Smooth muscle cell (in vitro differentiated cells): ENCODE data around the gene THRSP. TPM values are rescaled to one million over a fixed set of nuclear protein-coding genes. Genes with fewer than 3 reads are reported as not detected.
"Not testable (repeated sequence)": the region's sequence is repeated elsewhere in the genome, so short reads cannot be mapped to it uniquely, and the experiment has no call there.

ENCODE experiments used
- DNase-seq: peaks from one replicate; lab custom pipeline; 2025; ENCODE audit not compliant: unreplicated experiment; lab: John Stamatoyannopoulos, UW
- H2AFZ ChIP-seq: fragments of 200-600 bp; sonication (generic); 2 replicates; pipeline ENCODE4 v1.6.0; 2016; ENCODE audit warnings: antibody characterized with exemption, low read depth, mild to moderate bottlenecking
- H3F3A ChIP-seq: fragments of 200-600 bp; sonication (generic); 2 replicates; pipeline ENCODE4 v1.6.0; 2017; ENCODE audit warnings: antibody characterized with exemption, low read depth
- H3K27ac ChIP-seq: fragments of 200-600 bp; sonication (generic); 2 replicates; pipeline ENCODE4 v1.5.1; 2016; ENCODE audit warnings: low read depth, mild to moderate bottlenecking
- H3K27me3 ChIP-seq: fragments of 200-600 bp; sonication (generic); 2 replicates; pipeline ENCODE4 v1.6.1; 2016; ENCODE audit warnings: low read depth, mild to moderate bottlenecking
- H3K36me3 ChIP-seq: fragments of 200-600 bp; sonication (generic); 2 replicates; pipeline ENCODE4 v1.5.1; 2016; ENCODE audit warnings: low read depth
- H3K4me1 ChIP-seq: fragments of 200-600 bp; sonication (generic); 2 replicates; pipeline ENCODE4 v1.5.1; 2016; ENCODE audit warnings: low read depth
- H3K4me2 ChIP-seq: fragments of 200-600 bp; sonication (generic); 2 replicates; pipeline ENCODE4 v1.6.0; 2016; ENCODE audit warnings: mild to moderate bottlenecking
- H3K4me3 ChIP-seq: fragments of 200-600 bp; sonication (generic); 2 replicates; pipeline ENCODE4 v1.5.1; 2016; ENCODE audit warnings: mild to moderate bottlenecking
- H3K79me2 ChIP-seq: fragments of 200-600 bp; sonication (generic); 2 replicates; pipeline ENCODE4 v1.6.0; 2016; ENCODE audit warnings: low read depth, mild to moderate bottlenecking
- H3K9ac ChIP-seq: fragments of 200-600 bp; sonication (generic); 2 replicates; pipeline ENCODE4 v1.6.0; 2016; ENCODE audit warnings: low read depth
- H3K9me3 ChIP-seq: fragments of 200-600 bp; sonication (generic); replicated peaks from 2 replicates; pipeline ENCODE4 v1.5.1; 2016; ENCODE audit warnings: low read depth
- H4K20me1 ChIP-seq: fragments of 200-600 bp; sonication (generic); 2 replicates; pipeline ENCODE4 v1.6.0; 2016; ENCODE audit warnings: low read depth
- CTCF ChIP-seq: fragments of 200-600 bp; sonication (generic); IDR thresholded peaks from 2 replicates; pipeline ENCODE4 v1.5.1; 2017; ENCODE audit warnings: borderline replicate concordance, mild to moderate bottlenecking, antibody characterized with exemption; ENCODE audit not compliant: insufficient read depth, poor library complexity, severe bottlenecking
- WGBS: methylation state at CpG from one replicate; pipeline ENCODE4 v1.1.7; 2016; ENCODE audit warnings: low lambda C conversion rate; 5-methylcytosine and 5-hydroxymethylcytosine counted together
- polyA plus RNA-seq: library from polyadenylated mRNA; unstranded; fragments of >200 nt; fragmentation: Nextera tagmentation; extraction: Ambion mirVana; gene quantifications from 2 replicates; pipeline ENCODE4 v1.2.1, GENCODE V29; 2016
- total RNA-seq: library from RNA; depleted of rRNA; stranded (reverse); fragments of >200 nt; gene quantifications from 2 replicates; pipeline ENCODE4 v1.2.3, GENCODE V29; 2014

The THRSP gene
- total and polyA plus RNA-seq, 2 experiments from 2014 or later: not detected

- no peaks in the 10 kb centered on the region for H3K36me3 ChIP-seq
- TF ChIP-seq CTCF: no peak
- 89% methylated on average over 3 of the region's 3 CpGs for WGBS
- H3K79me2 ChIP-seq: no peaks in the 10 kb centered on the region
- H3K4me2 ChIP-seq: no peak overlapping the region
- H3K9me3 ChIP-seq: no peaks in the 10 kb centered on the region
- no peaks in the 10 kb centered on the region for H3F3A ChIP-seq
- no peak for DNase-seq
- no peaks in the 10 kb centered on the region for H4K20me1 ChIP-seq
- H3K4me1 ChIP-seq: no peaks in the 10 kb centered on the region
- no peak overlapping the region for H3K9ac ChIP-seq
- no peaks in the 10 kb centered on the region for H3K27me3 ChIP-seq
- H2AFZ ChIP-seq: no peak overlapping the region
- H3K27ac ChIP-seq: no peak overlapping the region
- H3K4me3 ChIP-seq: no peak overlapping the region
Measured at GRCh38 chr11:78085972-78086371, 22.3 kb downstream of the THRSP start.

GRCh38 chr11:78086521-78087074 lies 22.9 kb downstream of the THRSP start:
- H3K27me3 ChIP-seq, H3F3A ChIP-seq, H2AFZ ChIP-seq, H3K36me3 ChIP-seq, H3K9ac ChIP-seq, H4K20me1 ChIP-seq, H3K27ac ChIP-seq, H3K4me2 ChIP-seq, H3K9me3 ChIP-seq, H3K4me3 ChIP-seq, H3K4me1 ChIP-seq, H3K79me2 ChIP-seq, DNase-seq: not testable (repeated sequence)
- 83% methylated on average over 6 of the region's 6 CpGs for WGBS

GRCh38 chr11:78094250-78094649 lies 30.6 kb downstream of the THRSP start:
- Histone ChIP-seq H3K27me3 (no peaks in the 10 kb centered on the region), H3K27ac (no peak overlapping the region), H3K4me1 (no peaks in the 10 kb centered on the region), H3K9me3 (no peaks in the 10 kb centered on the region), H4K20me1 (no peaks in the 10 kb centered on the region), H2AFZ (no peak overlapping the region), H3K79me2 (no peaks in the 10 kb centered on the region), H3F3A (no peaks in the 10 kb centered on the region), H3K9ac (no peak overlapping the region), H3K4me2 (no peak overlapping the region), H3K4me3 (no peak overlapping the region), H3K36me3 (no peaks in the 10 kb centered on the region)
- DNase-seq: no peak
- no peak for TF ChIP-seq CTCF
- WGBS: 95% methylated on average over 2 of the region's 2 CpGs

GRCh38 chr11:78097666-78098385 lies 34.2 kb downstream of the THRSP start:
- Histone ChIP-seq H3K36me3 (peaks cover 5% of the 10 kb centered on the region), H3K4me3 (no peak overlapping the region), H3K4me1 (no peaks in the 10 kb centered on the region), H3K9me3 (no peaks in the 10 kb centered on the region), H4K20me1 (no peaks in the 10 kb centered on the region), H3F3A (no peaks in the 10 kb centered on the region), H3K79me2 (no peaks in the 10 kb centered on the region), H3K4me2 (no peak overlapping the region), H2AFZ (no peak overlapping the region), H3K27me3 (no peaks in the 10 kb centered on the region), H3K27ac (no peak overlapping the region), H3K9ac (no peak overlapping the region)
- WGBS: 97% methylated on average over 7 of the region's 7 CpGs
- no peak for DNase-seq
- TF ChIP-seq CTCF: no peak
